Measurements from ENCODE around the gene IGLL1.

GRCh38 chr22:23534201-23534850 lies 45.8 kb downstream of the IGLL1 start:
- no peak for TF ChIP-seq CTCF (IDR thresholded peaks at IDR 0.05; ENCODE audit: insufficient read depth, low read length, poor library complexity, severe bottlenecking)
- no peak for TF ChIP-seq EZH2phosphoT487 (conservative IDR thresholded peaks at IDR 0.05; ENCODE audit: low read length)
